VCaP (cell line): ENCODE data around the gene SPTBN4.
A peak's percentile ranks its signal among the peaks of the same experiment; 100 is the strongest.
"Not testable (repeated sequence)": the region's sequence is repeated elsewhere in the genome, so short reads cannot be mapped to it uniquely, and the experiment has no call there.

Experiments
- H3K27ac ChIP-seq: fragments of 450-650 bp; 2 replicates; pipeline ENCODE4 v1.5.1; 2017
- CTCF ChIP-seq: fragments of 450-650 bp; conservative IDR thresholded peaks from 2 replicates; pipeline ENCODE4 v1.5.1; 2017; ENCODE audit warnings: mild to moderate bottlenecking, moderate library complexity

Gene SPTBN4

GRCh38 chr19:40533508-40533907 is 66.7 kb downstream of the SPTBN4 start:
- peak overlapping the region; percentile 91; the same call in 1 of the 2 replicates for H3K27ac ChIP-seq
- peak; percentile 14; the same call in 1 of the 2 replicates for TF ChIP-seq CTCF

GRCh38 chr19:40534148-40534547 is 67.3 kb downstream of the SPTBN4 start:
- TF ChIP-seq CTCF, result no peak
- no peak overlapping the region for H3K27ac ChIP-seq

GRCh38 chr19:40539070-40539469 is 72.3 kb downstream of the SPTBN4 start:
- no peak overlapping the region for H3K27ac ChIP-seq
- no peak for TF ChIP-seq CTCF

- TF ChIP-seq CTCF, result no peak
- H3K27ac ChIP-seq, result no peak overlapping the region
These were observed 75.5 kb downstream of the SPTBN4 start for GRCh38 chr19:40542202-40542859.

GRCh38 chr19:40543029-40543597 is 76.3 kb downstream of the SPTBN4 start:
- H3K27ac ChIP-seq, result no peak overlapping the region
- no peak for TF ChIP-seq CTCF

- H3K27ac ChIP-seq, result not testable (repeated sequence)
These were observed 79.5 kb downstream of the SPTBN4 start for GRCh38 chr19:40546153-40546841.

GRCh38 chr19:40547190-40547589 is 80.4 kb downstream of the SPTBN4 start:
- H3K27ac ChIP-seq, result not testable (repeated sequence)

- H3K27ac ChIP-seq, result no peak overlapping the region
- no peak for TF ChIP-seq CTCF
These were observed 81.0 kb downstream of the SPTBN4 start for GRCh38 chr19:40547836-40548235.
